ENCODE results near the gene IL1A.

DNA sequence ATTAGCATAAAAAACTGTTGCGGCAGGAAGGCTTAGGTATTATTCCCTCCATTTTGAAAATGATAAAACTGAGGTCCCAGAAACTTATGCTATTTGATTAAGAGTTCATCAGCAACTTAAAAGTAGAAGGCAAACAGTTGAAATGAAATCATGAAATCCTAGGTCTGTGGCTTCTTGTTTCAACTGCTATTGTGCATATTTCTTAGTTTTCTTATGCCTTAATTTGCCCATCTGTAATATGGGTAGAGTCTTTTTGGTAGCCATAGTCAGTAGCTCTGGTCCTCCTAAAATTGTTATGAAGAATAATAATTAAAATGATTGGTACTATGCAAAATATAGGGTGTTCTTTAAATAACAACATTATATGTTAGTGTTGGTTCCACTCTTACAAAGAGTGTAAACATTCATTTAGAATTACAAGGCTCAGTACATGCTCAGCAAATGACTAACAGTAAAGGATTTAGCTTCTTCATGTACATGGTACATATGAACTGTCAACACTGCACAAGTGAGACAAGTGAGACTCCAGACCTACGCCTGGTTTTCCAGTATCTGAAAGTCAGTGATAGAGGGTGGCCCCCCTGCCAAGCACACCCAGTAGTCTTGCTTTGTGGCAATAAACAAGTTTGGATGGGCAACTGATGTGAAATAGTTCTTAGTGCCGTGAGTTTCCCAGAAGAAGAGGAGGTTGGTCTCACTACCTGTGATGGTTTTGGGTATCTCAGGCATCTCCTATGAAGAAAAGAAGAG, 9.6 kb downstream of the IL1A start:
- TF ChIP-seq EZH2 (IDR thresholded peaks at IDR 0.05): no peak
- TF ChIP-seq CTCF (IDR thresholded peaks at IDR 0.05 in 2 of 3, conservative IDR thresholded peaks at IDR 0.05 in 1 of 3; ENCODE audit: borderline replicate concordance in 1 of 3, insufficient read depth in 1 of 3, low read depth in 2 of 3, low read length in 2 of 3): no peak
- no peak for TF ChIP-seq ZNF274 (IDR thresholded peaks at IDR 0.05; ENCODE audit: low read depth, low read length)
- TF ChIP-seq, protein P1, sequence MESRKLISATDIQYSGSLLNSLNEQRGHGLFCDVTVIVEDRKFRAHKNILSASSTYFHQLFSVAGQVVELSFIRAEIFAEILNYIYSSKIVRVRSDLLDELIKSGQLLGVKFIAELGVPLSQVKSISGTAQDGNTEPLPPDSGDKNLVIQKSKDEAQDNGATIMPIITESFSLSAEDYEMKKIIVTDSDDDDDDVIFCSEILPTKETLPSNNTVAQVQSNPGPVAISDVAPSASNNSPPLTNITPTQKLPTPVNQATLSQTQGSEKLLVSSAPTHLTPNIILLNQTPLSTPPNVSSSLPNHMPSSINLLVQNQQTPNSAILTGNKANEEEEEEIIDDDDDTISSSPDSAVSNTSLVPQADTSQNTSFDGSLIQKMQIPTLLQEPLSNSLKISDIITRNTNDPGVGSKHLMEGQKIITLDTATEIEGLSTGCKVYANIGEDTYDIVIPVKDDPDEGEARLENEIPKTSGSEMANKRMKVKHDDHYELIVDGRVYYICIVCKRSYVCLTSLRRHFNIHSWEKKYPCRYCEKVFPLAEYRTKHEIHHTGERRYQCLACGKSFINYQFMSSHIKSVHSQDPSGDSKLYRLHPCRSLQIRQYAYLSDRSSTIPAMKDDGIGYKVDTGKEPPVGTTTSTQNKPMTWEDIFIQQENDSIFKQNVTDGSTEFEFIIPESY (IDR thresholded peaks at IDR 0.05; ENCODE audit: extremely low read depth, insufficient replicate concordance, low read length): no peak
- TF ChIP-seq YY1 (IDR thresholded peaks at IDR 0.05; ENCODE audit: extremely low read depth, insufficient replicate concordance, low read depth, low read length): no peak
- no peak for TF ChIP-seq EZH2phosphoT487 (IDR thresholded peaks at IDR 0.05; ENCODE audit: borderline replicate concordance)
- no peak for TF ChIP-seq SIN3A (IDR thresholded peaks at IDR 0.05; ENCODE audit: low read depth)
- TF ChIP-seq RAD21 (IDR thresholded peaks at IDR 0.05; ENCODE audit: low read depth): no peak
- no peak for TF ChIP-seq POLR2AphosphoS5 (IDR thresholded peaks at IDR 0.05; ENCODE audit: low read depth, low read length)
- no peak for TF ChIP-seq CEBPB (IDR thresholded peaks at IDR 0.05; ENCODE audit: low read depth)
- TF ChIP-seq JUND (IDR thresholded peaks at IDR 0.05): no peak
- no peak for TF ChIP-seq SRF (IDR thresholded peaks at IDR 0.05; ENCODE audit: low read depth)
- no peak for TF ChIP-seq POLR2A (IDR thresholded peaks at IDR 0.05; ENCODE audit: borderline replicate concordance, extremely low read depth, insufficient read depth, insufficient read length)
- no peak for TF ChIP-seq CBX3 (IDR thresholded peaks at IDR 0.05; ENCODE audit: low read depth)

All from HCT116 (cell line).